Inferior parietal cortex (tissue), 1 donor: ENCODE results near the gene PIM3.

ENCODE experiments used
- DNase-seq: peaks from one replicate; pipeline ENCODE4 v3.0.0-alpha.2; 2016; ENCODE audit errors: extremely low spot score

PIM3 gene

GRCh38 chr22:50000587-50001387, 40.2 kb downstream of the PIM3 start:
- DNase-seq = no peak

- no peak for DNase-seq
Observed at GRCh38 chr22:50001388-50002231, 41.0 kb downstream of the PIM3 start.

- DNase-seq = no peak
Observed at GRCh38 chr22:50002791-50003190, 42.2 kb downstream of the PIM3 start.

GRCh38 chr22:50004918-50005317, 44.3 kb downstream of the PIM3 start:
- DNase-seq = peak; percentile 25

GRCh38 chr22:50007057-50007511, 46.5 kb downstream of the PIM3 start:
- no peak for DNase-seq

GRCh38 chr22:50008151-50009040, 47.8 kb downstream of the PIM3 start:
- no peak for DNase-seq

- DNase-seq = no peak
Observed at GRCh38 chr22:50009251-50009650, 48.7 kb downstream of the PIM3 start.

- no peak for DNase-seq
Observed at GRCh38 chr22:50009765-50010675, 49.4 kb downstream of the PIM3 start.

GRCh38 chr22:50010676-50011446, 50.3 kb downstream of the PIM3 start:
- DNase-seq = no peak

GRCh38 chr22:50011447-50012210, 51.1 kb downstream of the PIM3 start:
- no peak for DNase-seq

GRCh38 chr22:50012211-50013181, 51.9 kb downstream of the PIM3 start, which contains the start of gene IL17REL:
TSS of gene IL17REL (minus strand) at chr22:50012765. CDS start at chr22:50012646, 119 bp downstream.
- no peak for DNase-seq
